RWPE2 (cell line): Measurements from ENCODE around the gene FILIP1.
A peak's percentile ranks its signal among the peaks of the same experiment; 100 is the strongest.

Source experiments
- ATAC-seq: fragments of 200-7000 bp; cut with Tn5 transposase; 3 replicates; pipeline ENCODE4 v1.9.1; 2021; ENCODE audit warnings: low read depth
- DNase-seq: peaks from one replicate; pipeline ENCODE4 v3.0.0-alpha.2; 2020; ENCODE audit warnings: low spot score
- H3K27ac ChIP-seq: fragments of 450-650 bp; 2 replicates; pipeline ENCODE4 v1.5.1; 2017; ENCODE audit warnings: mild to moderate bottlenecking; ENCODE audit not compliant: poor library complexity, severe bottlenecking
- H3K27me3 ChIP-seq: fragments of 250-450 bp; sonication (Bioruptor Pico); 2 replicates; pipeline ENCODE4 v1.5.1; 2021; ENCODE audit warnings: mild to moderate bottlenecking, moderate library complexity; ENCODE audit not compliant: insufficient read depth, poor library complexity, severe bottlenecking
- H3K36me3 ChIP-seq: fragments of 250-450 bp; sonication (Bioruptor Pico); 2 replicates; pipeline ENCODE4 v1.5.1; 2020; ENCODE audit warnings: low read depth, mild to moderate bottlenecking, moderate library complexity
- H3K4me1 ChIP-seq: fragments of 250-450 bp; sonication (Bioruptor Pico); 2 replicates; pipeline ENCODE4 v1.5.1; 2021; ENCODE audit warnings: mild to moderate bottlenecking, moderate library complexity; ENCODE audit not compliant: insufficient read depth, poor library complexity, severe bottlenecking
- H3K4me3 ChIP-seq: fragments of 250-450 bp; sonication (Bioruptor Pico); 2 replicates; pipeline ENCODE4 v1.5.1; 2021; ENCODE audit warnings: mild to moderate bottlenecking, moderate library complexity; ENCODE audit not compliant: severe bottlenecking
- H3K9me3 ChIP-seq: fragments of 250-450 bp; sonication (Bioruptor Pico); 2 replicates; pipeline ENCODE4 v1.5.1; 2021; ENCODE audit warnings: mild to moderate bottlenecking, moderate library complexity; ENCODE audit not compliant: severe bottlenecking
- CTCF ChIP-seq: fragments of 450-650 bp; IDR thresholded peaks from one replicate; pipeline ENCODE4 v1.5.1; 2017; ENCODE audit warnings: mild to moderate bottlenecking, moderate library complexity; ENCODE audit not compliant: poor library complexity, severe bottlenecking

Gene FILIP1

GRCh38 chr6:75531174-75531573 lies 37.6 kb upstream of the FILIP1 start:
- ATAC-seq: no peak
- no peak for DNase-seq
- Histone ChIP-seq H3K4me3 (no peak overlapping the region), H3K27me3 (no peaks in the 10 kb centered on the region), H3K27ac (no peak overlapping the region), H3K4me1 (no peaks in the 10 kb centered on the region), H3K9me3 (no peaks in the 10 kb centered on the region), H3K36me3 (no peaks in the 10 kb centered on the region)
- no peak for TF ChIP-seq CTCF

- ATAC-seq (no peak), DNase-seq (no peak)
- Histone ChIP-seq H3K36me3 (no peaks in the 10 kb centered on the region), H3K9me3 (no peaks in the 10 kb centered on the region), H3K27ac (no peak overlapping the region), H3K4me3 (no peak overlapping the region), H3K27me3 (no peaks in the 10 kb centered on the region), H3K4me1 (no peaks in the 10 kb centered on the region)
- TF ChIP-seq CTCF: no peak
These were observed 37.1 kb upstream of the FILIP1 start for GRCh38 chr6:75530696-75531095.

DNA sequence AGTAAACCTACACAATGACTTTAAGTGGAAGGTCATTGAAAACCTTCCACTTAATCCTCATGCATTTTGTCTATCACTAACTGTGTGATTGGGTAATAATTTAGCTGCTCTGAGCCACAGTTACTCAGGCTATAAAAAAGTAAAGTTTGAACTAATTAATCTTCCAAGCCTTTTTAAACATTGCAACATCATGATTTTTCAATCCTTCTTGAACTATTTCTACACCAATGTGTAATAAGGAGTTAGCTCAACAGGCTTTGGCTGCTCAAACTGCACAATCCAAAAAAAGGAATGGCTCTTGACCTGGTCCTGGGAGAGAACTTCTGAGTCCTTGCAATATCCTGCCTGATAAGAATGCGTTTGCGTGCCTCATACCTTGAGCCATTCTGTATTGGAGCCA lies 34.8 kb upstream of the FILIP1 start:
- Histone ChIP-seq H3K36me3 (no peaks in the 10 kb centered on the region), H3K4me3 (no peak overlapping the region), H3K9me3 (no peaks in the 10 kb centered on the region), H3K27ac (no peak overlapping the region), H3K27me3 (no peaks in the 10 kb centered on the region), H3K4me1 (peaks cover 2% of the 10 kb centered on the region)
- DNase-seq (no peak), ATAC-seq (peak; percentile 16; the same call in 1 of the 3 replicates)
- TF ChIP-seq CTCF: no peak

DNA sequence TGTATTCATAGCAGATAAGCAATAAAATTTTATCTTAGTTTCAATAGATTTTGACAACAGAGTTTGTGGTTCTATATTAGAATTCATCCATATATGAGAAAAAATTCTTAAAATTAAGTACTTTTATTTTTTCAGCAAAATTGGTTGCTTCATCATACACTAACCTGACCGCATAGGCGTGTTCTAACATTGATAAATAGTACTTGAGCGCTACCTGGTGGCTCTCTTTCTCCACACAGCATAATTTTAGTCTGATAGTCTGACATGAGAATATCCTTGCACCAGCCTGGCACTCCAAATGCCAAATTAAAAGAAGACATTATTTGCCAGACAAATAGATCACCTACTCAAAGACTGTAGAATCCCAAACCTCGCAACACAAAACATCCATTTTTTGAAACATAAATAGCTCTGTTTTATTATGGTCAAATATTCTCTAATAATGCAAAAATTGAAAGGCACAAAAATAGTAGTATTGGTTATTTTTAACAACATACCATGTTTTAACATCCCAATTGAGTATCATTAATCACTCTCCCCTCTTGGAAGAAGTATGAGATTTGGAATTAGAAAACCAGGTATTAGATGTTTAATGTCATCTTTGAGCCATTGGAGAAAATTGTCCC lies 33.0 kb upstream of the FILIP1 start:
- peak; percentile 78 for TF ChIP-seq CTCF
- Histone ChIP-seq H3K27me3 (no peaks in the 10 kb centered on the region), H3K4me1 (peaks cover 2% of the 10 kb centered on the region), H3K27ac (no peak overlapping the region), H3K9me3 (no peaks in the 10 kb centered on the region), H3K36me3 (no peaks in the 10 kb centered on the region), H3K4me3 (no peak overlapping the region)
- no peak for DNase-seq
- ATAC-seq: peak; percentile 69; the same call in 2 of the 3 replicates

GRCh38 chr6:75525682-75526081 lies 32.1 kb upstream of the FILIP1 start:
- H3K36me3 ChIP-seq: no peaks in the 10 kb centered on the region
- TF ChIP-seq CTCF: no peak
- H3K27me3 ChIP-seq: no peaks in the 10 kb centered on the region
- ATAC-seq (no peak), DNase-seq (no peak)
- H3K4me1 ChIP-seq: peaks cover 2% of the 10 kb centered on the region
- H3K9me3 ChIP-seq: no peaks in the 10 kb centered on the region
- no peak overlapping the region for H3K27ac ChIP-seq
- H3K4me3 ChIP-seq: no peak overlapping the region
